IMR-90 (cell line): ENCODE data around the gene GBE1. TPM values are rescaled to one million over a fixed set of nuclear protein-coding genes. Genes with fewer than 3 reads are reported as not detected.
"Not testable (repeated sequence)": the region's sequence is repeated elsewhere in the genome, so short reads cannot be mapped to it uniquely, and the experiment has no call there.

Experiments used
- ATAC-seq: fragments of 200-7000 bp; cut with Tn5 transposase; 2 replicates; pipeline ENCODE4 v1.9.1; 2020; ENCODE audit warnings: low read depth, mild to moderate bottlenecking, moderate library complexity
- BruUV-seq: library from RNA; stranded (reverse); fragments of 400-500 nt; replicated peaks from 2 replicates; lab custom pipeline; 2021; lab: Mats Ljungman, UMichigan
- CTCF ChIA-PET: fragments of 300-600 bp; formaldehyde crosslinking; extraction: SDS; loops from one replicate; lab custom pipeline; 2021; ENCODE audit warnings: antibody characterized with exemption; lab: Yijun Ruan, JAX
- POLR2A ChIA-PET: fragments of 300-600 bp; sonication (Branson Sonifier 250); formaldehyde crosslinking; loops from one replicate; lab custom pipeline; 2022; ENCODE audit warnings: antibody characterized with exemption; ENCODE audit not compliant: unreplicated experiment; lab: Charles Lee
- DNase-seq: peaks from one replicate; pipeline ENCODE4 v3.0.0; 2013
- H2AFZ ChIP-seq: replicated peaks from 2 replicates; pipeline ENCODE3; 2013; ENCODE audit warnings: low read length, mild to moderate bottlenecking; ENCODE audit not compliant: poor library complexity
- H2AK5ac ChIP-seq: 2 replicates; pipeline ENCODE4 v1.6.1; 2013; ENCODE audit warnings: low read depth, low read length, inconsistent platforms
- H2AK9ac ChIP-seq: replicated peaks from 2 replicates; pipeline ENCODE3; 2013; ENCODE audit warnings: mild to moderate bottlenecking, low read depth, low read length, moderate library complexity; ENCODE audit not compliant: poor library complexity
- H2BK120ac ChIP-seq: 2 replicates; pipeline ENCODE4 v1.6.1; 2013; ENCODE audit warnings: low read depth, low read length, inconsistent platforms
- H2BK15ac ChIP-seq: 3 replicates; pipeline ENCODE4 v1.6.1; 2013; ENCODE audit warnings: low read depth, low read length, inconsistent platforms
- H2BK20ac ChIP-seq: 2 replicates; pipeline ENCODE4 v1.6.1; 2013; ENCODE audit warnings: low read depth, mild to moderate bottlenecking, inconsistent platforms, low read length, moderate library complexity
- H2BK5ac ChIP-seq: 2 replicates; pipeline ENCODE4 v1.6.1; 2013; ENCODE audit warnings: mild to moderate bottlenecking, low read depth, low read length, inconsistent platforms; ENCODE audit not compliant: poor library complexity, severe bottlenecking
- H3K14ac ChIP-seq: replicated peaks from 2 replicates; pipeline ENCODE4 v1.6.1; 2013; ENCODE audit warnings: low read depth, low read length, inconsistent platforms
- H3K18ac ChIP-seq: 2 replicates; pipeline ENCODE4 v1.6.1; 2013; ENCODE audit warnings: low read depth, low read length, control low read depth
- H3K23ac ChIP-seq: 2 replicates; pipeline ENCODE4 v1.6.1; 2013; ENCODE audit warnings: low read depth, low read length, inconsistent platforms
- H3K27ac ChIP-seq: 2 replicates; pipeline ENCODE4 v1.5.1; 2013; ENCODE audit warnings: mild to moderate bottlenecking, control low read depth, low read length; ENCODE audit not compliant: insufficient read depth
- H3K27me3 ChIP-seq: 2 replicates; pipeline ENCODE4 v1.6.1; 2013; ENCODE audit warnings: low read length; ENCODE audit not compliant: control insufficient read depth, insufficient read depth
- H3K36me3 ChIP-seq: 2 replicates; pipeline ENCODE4 v1.6.1; 2013; ENCODE audit warnings: low read length, mixed read lengths; ENCODE audit not compliant: control insufficient read depth, insufficient read depth
- H3K4ac ChIP-seq: 2 replicates; pipeline ENCODE4 v1.6.1; 2013; ENCODE audit warnings: low read depth, low read length, inconsistent platforms
- H3K4me1 ChIP-seq: 2 replicates; pipeline ENCODE4 v1.6.1; 2013; ENCODE audit warnings: low read length, mixed read lengths; ENCODE audit not compliant: control insufficient read depth, insufficient read depth
- H3K4me2 ChIP-seq: 2 replicates; pipeline ENCODE4 v1.6.1; 2013; ENCODE audit warnings: low read depth, mild to moderate bottlenecking, control low read depth, low read length, moderate library complexity
- H3K4me3 ChIP-seq: 2 replicates; pipeline ENCODE4 v1.5.1; 2013; ENCODE audit warnings: low read depth, mild to moderate bottlenecking, control low read depth, low read length, moderate library complexity; ENCODE audit not compliant: insufficient read depth
- H3K56ac ChIP-seq: 2 replicates; pipeline ENCODE4 v1.6.1; 2013; ENCODE audit warnings: low read length, inconsistent platforms; ENCODE audit not compliant: insufficient read depth; ENCODE audit errors: extremely low read depth
- H3K79me1 ChIP-seq, 2 experiments: 2 replicates each; pipeline ENCODE4 v1.6.1; 2013; ENCODE audit warnings: low read length in 2 of 2, inconsistent platforms in 1 of 2, low read depth in 1 of 2
- H3K9ac ChIP-seq: 2 replicates; pipeline ENCODE4 v1.6.1; 2013; ENCODE audit warnings: low read depth, low read length, control low read depth
- H3K9me1 ChIP-seq: 2 replicates; pipeline ENCODE4 v1.6.1; 2013; ENCODE audit warnings: low read length, inconsistent platforms; ENCODE audit not compliant: insufficient read depth
- H3K9me3 ChIP-seq: 2 replicates; pipeline ENCODE4 v1.6.1; 2013; ENCODE audit warnings: low read length; ENCODE audit not compliant: control insufficient read depth, insufficient read depth
- H4K20me1 ChIP-seq: 2 replicates; pipeline ENCODE4 v1.6.1; 2013; ENCODE audit warnings: low read length, inconsistent platforms; ENCODE audit not compliant: insufficient read depth
- H4K5ac ChIP-seq: 2 replicates; pipeline ENCODE4 v1.6.1; 2013; ENCODE audit warnings: mild to moderate bottlenecking, low read depth, low read length, control low read depth
- H4K8ac ChIP-seq, 2 experiments: 2 replicates each; pipeline ENCODE4 v1.6.1; 2013; ENCODE audit warnings: low read depth in 2 of 2, low read length in 2 of 2, control low read depth in 1 of 2, inconsistent platforms in 1 of 2
- H4K91ac ChIP-seq: 2 replicates; pipeline ENCODE4 v1.6.1; 2013; ENCODE audit warnings: low read depth, low read length, inconsistent platforms; ENCODE audit not compliant: insufficient read depth
- WGBS, 2 experiments: methylation state at CpG; one replicate each; pipeline versions ENCODE4 v1.1.5 to v1.1.7; 2013; ENCODE audit warnings: missing lambda C conversion rate in 2 of 2; ENCODE audit not compliant: insufficient read length in 1 of 2; ENCODE audit errors: extremely low coverage in 2 of 2; 5-methylcytosine and 5-hydroxymethylcytosine counted together
- dilution Hi-C: fragments of 300-500 bp; cut with HindIII; formaldehyde crosslinking; loops from one replicate; pipeline ENCODE4 v1.14.3; 2018; ENCODE audit warnings: low sequenced_read_pairs; ENCODE audit not compliant: unreplicated experiment
- in situ Hi-C: fragments of 300-500 bp; cut with MboI; formaldehyde crosslinking; loops from 3 replicates; pipeline ENCODE4 v1.14.3; 2019; ENCODE audit warnings: low sequenced_read_pairs, inconsistent platforms, mixed read lengths
- intact Hi-C: fragments of 100-400 bp; cut with micrococcal nuclease; formaldehyde crosslinking; loops from 2 replicates; pipeline ENCODE4 v1.10.0; 2022
- polyA plus RNA-seq, 3 experiments: library from polyadenylated mRNA; depleted of rRNA; stranded (reverse); fragments of >200 nt; gene quantifications; 2 replicates each; pipeline ENCODE4 v1.2.3, GENCODE V29; 2012; ENCODE audit warnings: low replicate concordance in 1 of 3
- total RNA-seq: library from RNA; depleted of rRNA; stranded (reverse); fragments of >200 nt; gene quantifications from 2 replicates; pipeline ENCODE4 v1.2.3, GENCODE V29; 2012

Gene GBE1
- total and polyA plus RNA-seq, 2 of the 4 experiments (the other 2 are of a cell fraction): 36.7 to 90.3 TPM

DNA sequence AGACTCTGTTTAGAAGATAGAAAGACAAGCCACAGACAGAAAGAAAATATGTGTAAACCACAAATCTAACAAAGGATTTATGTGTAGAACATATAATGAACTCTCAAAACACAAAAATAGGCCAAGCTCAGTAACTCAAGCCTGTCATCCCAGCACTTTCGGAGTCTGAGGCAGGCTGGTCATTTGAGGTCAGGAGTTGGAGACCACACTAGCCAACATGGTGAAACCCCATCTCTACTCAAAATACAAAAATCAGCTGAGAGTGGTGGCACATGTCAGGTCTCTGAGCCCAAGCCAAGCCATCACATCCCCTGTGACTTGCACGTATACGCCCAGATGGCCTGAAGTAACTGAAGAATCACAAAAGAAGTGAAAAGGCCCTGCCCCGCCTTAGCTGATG lies 14.2 kb downstream of the GBE1 start:
- H2AK9ac ChIP-seq, H3K36me3 ChIP-seq, H3K4me3 ChIP-seq, H2AFZ ChIP-seq, H3K56ac ChIP-seq, H4K20me1 ChIP-seq, H3K27me3 ChIP-seq, H3K9me3 ChIP-seq, DNase-seq, H3K9me1 ChIP-seq, dilution Hi-C loops, H3K4me2 ChIP-seq, intact Hi-C loops, BruUV-seq, CTCF ChIA-PET, H3K9ac ChIP-seq, POLR2A ChIA-PET, ATAC-seq, in situ Hi-C loops: not testable (repeated sequence)
- peak overlapping the region; percentile 74; the same call in 1 of the 2 replicates for H3K23ac ChIP-seq
- H4K5ac ChIP-seq: peak overlapping the region; percentile 60
- H4K91ac ChIP-seq: peak overlapping the region; percentile 73; the same call in 1 of the 2 replicates
- H3K4me1 ChIP-seq: peaks cover 17% of the 10 kb centered on the region
- H2BK15ac ChIP-seq: 0 out of 3 replicates have a peak overlapping the region, but pooled peaks have one; percentile 25
- H3K14ac ChIP-seq: peak overlapping the region; percentile 63; the same call in 1 of the 2 replicates
- peak overlapping the region in 1 of 2 experiments; percentile 81; a peak in 2 of 4 replicates for H4K8ac ChIP-seq
- peak overlapping the region; percentile 42; the same call in 1 of the 2 replicates for H2AK5ac ChIP-seq
- H3K27ac ChIP-seq: peak overlapping the region; percentile 8; the same call in 1 of the 2 replicates
- H2BK20ac ChIP-seq: peak overlapping the region; percentile 78; the same call in 1 of the 2 replicates
- peaks cover 18 to 26% of the 10 kb centered on the region in 2 experiments for H3K79me1 ChIP-seq
- peak overlapping the region; percentile 74 for H2BK5ac ChIP-seq
- peak overlapping the region; percentile 71 for H3K4ac ChIP-seq
- no CpG with 5 or more reads among the region's 4 CpGs for WGBS, 2 experiments
- H3K18ac ChIP-seq: peak overlapping the region; percentile 69
- H2BK120ac ChIP-seq: peak overlapping the region; percentile 78; the same call in 1 of the 2 replicates
